Astrocyte of the hippocampus (primary cell): ENCODE results near the gene CCDC172.
A peak's percentile ranks its signal among the peaks of the same experiment; 100 is the strongest.
"Not testable (repeated sequence)": the region's sequence is repeated elsewhere in the genome, so short reads cannot be mapped to it uniquely, and the experiment has no call there.

Experiments
- DNase-seq: peaks from one replicate; pipeline ENCODE4 v3.0.0; 2011; ENCODE audit warnings: low read depth, low spot score

CCDC172 gene

GRCh38 chr10:116331815-116332214 lies 7.6 kb downstream of the CCDC172 start:
- DNase-seq: no peak

- no peak for DNase-seq
These were observed 12.6 kb downstream of the CCDC172 start for GRCh38 chr10:116336866-116337265.

DNA sequence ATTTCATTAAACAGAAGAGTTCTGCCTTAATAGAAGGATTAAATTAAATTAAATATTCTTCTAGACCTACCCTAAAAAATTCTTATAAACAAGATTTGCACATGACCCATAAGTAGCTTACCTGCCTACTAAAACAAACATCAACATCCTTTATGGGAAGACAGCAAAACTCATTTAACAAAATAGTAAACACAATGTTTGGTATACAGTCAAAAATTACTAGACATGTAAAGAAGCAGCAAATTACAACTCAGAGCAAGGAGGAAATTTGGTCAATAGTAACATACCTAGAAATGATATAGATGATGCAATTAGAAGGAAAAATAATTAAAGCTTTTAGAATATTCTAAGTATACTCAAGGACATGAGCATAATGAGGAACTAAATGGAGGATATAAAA lies 27.9 kb downstream of the CCDC172 start:
- DNase-seq: no peak

- DNase-seq: no peak
These were observed 29.6 kb downstream of the CCDC172 start for GRCh38 chr10:116353817-116354216.

- no peak for DNase-seq
These were observed 31.1 kb downstream of the CCDC172 start for GRCh38 chr10:116355341-116355740.

DNA sequence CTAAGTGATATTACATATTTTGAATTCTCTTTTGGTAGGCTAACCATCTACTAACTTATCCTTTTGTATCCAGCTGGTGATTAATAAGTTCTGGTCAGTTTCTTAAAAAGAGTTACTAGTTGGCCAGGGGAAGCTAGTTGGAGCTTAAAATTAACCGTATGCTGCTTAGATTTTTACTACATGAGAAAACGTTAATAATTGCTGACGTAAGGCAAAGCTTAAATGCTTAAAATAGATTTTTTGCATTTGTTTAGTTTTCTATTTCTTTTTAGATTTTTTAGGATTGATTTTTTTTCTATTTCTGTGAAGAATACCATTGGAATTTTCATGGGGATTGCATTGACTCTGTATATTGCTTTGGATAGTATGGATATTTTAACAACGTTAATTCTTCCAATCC lies 32.6 kb downstream of the CCDC172 start:
- no peak for DNase-seq

DNA sequence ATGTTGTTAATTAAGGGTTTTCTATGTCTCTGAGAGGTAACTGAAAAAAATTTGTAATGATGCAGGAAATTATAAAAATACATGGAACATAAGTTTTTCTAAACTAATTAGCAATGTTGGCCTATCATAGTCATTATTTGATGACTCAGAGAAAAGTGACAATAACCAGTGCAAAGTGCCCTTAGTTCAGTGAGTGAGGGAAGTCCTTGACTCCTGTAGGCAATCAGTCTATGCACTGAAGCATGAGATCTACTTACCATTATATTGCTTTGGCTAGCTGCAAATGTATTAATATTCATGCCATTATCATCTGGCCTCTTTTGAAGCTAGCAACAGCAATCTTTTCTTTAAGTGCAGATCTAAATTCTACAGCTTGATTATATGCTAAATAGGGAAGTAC lies 40.6 kb downstream of the CCDC172 start:
- no peak for DNase-seq

DNA sequence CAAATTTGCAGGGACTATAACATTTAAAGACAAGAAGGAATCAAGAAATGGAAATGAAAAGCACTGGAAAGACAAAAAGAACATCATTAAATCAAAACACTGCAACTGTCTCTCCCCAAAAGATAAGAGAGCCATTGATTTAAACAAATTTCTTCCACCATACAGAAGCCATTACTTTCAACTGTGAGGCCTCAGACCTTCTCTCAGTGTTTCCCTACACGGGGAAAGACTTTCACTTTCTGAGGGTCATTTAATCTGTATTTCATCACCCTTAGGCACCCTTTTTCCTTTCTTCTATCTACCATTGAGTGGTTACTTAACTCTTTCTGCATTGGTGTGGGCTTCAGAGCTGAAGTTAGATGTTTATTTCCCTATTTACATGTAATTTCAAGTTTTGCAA lies 47.5 kb downstream of the CCDC172 start:
- DNase-seq: no peak

DNA sequence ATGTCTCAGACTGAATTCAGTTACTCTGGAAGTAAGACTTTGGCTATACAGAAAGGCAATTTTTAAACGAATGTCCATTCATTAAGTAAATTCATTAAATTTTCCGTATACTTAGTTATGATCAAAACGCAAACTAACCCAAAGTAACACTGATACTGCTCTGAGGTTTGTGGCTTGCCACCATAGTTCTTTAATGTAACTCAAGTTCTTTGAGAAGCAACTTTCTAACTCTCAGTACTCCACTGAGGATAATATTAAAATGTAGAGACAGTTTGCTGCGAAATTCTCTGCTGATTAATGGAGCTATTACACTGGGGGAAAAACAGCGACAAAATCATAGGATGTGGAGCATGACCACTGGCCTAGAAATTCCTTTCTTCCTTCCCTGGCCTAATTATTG lies 58.0 kb downstream of the CCDC172 start:
- DNase-seq: no peak

- DNase-seq: no peak
These were observed 61.1 kb downstream of the CCDC172 start for GRCh38 chr10:116385311-116385710.

- peak; percentile 51 for DNase-seq
These were observed 62.0 kb downstream of the CCDC172 start for GRCh38 chr10:116385994-116386809.

DNA sequence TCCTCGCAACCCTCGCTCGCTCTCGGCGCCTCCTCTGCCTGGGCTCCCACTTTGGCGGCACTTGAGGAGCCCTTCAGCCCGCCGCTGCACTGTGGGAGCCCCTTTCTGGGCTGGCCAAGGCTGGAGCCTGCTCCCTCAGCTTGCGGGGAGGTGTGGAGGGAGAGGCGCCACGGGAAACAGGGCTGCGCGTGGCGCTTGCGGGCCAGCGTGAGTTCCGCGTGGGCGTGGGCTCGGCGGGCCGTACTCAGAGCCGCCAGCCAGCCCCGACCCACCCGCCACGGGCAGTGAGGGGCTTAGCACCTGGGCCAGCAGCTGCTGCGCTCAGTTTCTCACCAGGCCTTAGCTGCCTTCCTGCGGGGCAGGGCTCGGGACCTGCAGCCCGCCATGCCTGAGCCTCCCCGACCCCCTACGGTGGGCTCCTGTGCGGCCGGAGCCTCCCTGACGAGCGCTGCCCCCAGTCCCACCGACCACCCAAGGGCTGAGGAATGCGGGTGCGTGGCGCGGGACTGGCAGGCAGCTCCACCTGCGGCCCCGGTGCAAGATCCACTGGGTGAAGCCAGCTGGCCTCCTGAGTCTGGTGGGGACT lies 69.1 kb downstream of the CCDC172 start:
- DNase-seq: not testable (repeated sequence)

DNA sequence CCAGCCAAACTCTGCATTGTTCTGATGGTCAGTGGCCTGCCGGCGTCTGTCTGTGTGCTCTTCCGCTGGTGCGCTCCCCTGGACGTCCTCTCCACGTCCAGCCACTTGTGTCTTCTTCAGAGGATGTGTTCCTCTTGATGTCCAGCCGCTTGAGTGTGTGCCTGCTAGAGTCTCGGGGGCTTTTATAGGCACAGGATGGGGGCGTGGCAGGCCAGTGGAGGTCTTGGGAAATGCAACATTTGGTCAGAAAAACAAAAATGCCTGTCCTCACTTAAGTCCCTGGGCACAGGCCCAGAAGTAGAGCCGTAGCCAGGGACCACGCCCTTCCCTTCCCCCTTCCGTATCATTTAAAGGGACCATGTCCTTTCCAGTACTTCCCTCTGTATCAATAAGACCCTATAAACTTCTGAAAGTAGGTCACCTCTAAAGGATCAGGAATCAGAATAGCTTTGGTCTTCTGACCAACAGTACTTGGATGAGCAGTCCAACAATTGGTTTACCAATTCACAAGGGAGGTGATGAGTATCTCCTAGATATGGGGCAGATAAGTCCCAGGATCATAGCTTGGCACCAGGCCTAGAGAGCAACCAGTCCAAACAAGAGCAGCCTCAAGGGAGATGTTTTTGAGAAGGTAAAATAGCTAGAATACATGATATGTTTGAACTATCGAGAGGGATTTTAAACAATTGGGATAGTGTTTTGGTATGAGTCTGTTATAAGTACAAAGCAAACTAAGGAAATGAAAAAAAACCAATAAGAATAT lies 71.2 kb downstream of the CCDC172 start:
- no peak for DNase-seq

DNA sequence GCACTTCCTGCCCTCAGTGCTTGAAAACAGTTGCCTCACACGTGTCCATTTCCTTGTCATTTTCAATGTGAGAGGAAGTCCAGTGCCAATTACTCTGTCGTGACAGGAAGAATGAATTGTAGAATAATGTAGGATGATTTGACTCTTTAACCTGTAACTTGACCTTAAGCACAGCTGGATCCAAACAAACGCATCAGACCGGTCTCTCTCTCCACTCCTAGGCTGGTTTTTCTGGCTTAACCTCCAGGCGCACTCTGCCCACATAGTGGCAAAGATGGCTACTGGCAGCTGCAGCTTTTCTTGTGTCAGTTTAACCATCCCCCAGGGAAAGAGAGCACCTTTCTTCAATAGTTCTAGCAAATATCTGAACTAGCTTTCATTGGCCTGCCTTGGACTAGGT lies 74.0 kb downstream of the CCDC172 start:
- no peak for DNase-seq

- no peak for DNase-seq
These were observed 78.6 kb downstream of the CCDC172 start for GRCh38 chr10:116402858-116403257.

DNA sequence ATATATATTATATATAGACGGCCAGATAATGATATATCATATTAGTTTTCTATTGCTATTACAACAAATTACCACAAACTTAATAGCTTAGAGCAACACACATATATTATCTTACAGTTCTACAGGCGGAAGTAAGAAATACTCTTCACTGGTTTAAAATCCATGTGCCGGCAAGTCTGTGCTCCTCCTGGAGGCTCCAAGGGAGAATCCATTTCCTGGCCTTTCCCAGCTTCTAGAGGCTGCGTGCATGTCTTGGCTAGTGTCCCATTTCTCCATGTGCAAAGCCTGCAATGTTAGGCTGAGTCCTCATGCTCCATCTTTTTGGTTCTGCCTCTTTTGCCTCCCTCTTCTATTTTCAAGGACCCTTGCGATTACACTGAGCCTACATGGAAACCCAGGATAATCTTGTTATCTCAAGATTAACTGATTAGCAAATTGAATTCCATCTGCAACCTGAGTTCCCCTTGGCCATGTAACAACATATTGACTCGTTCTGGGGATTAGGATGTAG lies 79.5 kb downstream of the CCDC172 start:
- DNase-seq: no peak

DNA sequence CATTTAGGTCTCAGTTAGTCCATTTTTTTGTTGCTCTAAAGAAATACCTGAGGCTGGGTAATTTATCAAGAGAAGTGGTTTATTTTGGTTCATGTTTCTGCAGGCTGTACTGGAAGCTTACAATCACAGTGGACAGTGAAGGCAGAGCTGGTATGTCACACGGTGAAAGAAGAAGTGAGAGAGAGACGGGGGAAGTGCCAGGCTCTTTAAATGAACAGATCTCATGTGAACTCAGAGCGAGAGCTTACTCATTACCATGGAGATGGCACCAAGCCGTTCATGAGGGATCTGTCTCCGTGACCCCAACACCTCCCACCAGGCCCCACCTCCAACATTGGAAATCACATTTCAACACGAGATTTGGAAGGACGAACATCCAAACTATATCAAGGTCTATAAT lies 84.5 kb downstream of the CCDC172 start:
- no peak for DNase-seq

GRCh38 chr10:116410351-116410750 lies 86.1 kb downstream of the CCDC172 start:
- no peak for DNase-seq

DNA sequence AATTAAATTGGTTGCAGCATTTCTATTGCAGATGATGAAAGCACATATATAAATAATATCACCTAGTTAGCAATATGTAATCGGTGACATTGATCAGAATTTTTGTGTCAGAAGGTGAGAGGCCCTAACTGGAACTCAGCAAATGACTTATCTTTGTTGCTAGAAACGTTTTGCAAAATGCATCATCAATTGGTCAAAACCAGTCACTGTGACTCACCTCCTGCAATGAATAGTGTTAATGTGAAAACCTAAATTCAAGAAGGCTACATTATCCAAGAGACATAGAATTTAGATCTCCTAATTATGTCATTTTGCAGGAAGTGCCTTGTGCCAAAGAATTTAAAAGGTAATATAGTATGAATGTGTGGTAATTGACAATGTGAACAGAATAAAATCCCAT lies 93.6 kb downstream of the CCDC172 start:
- DNase-seq: peak; percentile 14

DNA sequence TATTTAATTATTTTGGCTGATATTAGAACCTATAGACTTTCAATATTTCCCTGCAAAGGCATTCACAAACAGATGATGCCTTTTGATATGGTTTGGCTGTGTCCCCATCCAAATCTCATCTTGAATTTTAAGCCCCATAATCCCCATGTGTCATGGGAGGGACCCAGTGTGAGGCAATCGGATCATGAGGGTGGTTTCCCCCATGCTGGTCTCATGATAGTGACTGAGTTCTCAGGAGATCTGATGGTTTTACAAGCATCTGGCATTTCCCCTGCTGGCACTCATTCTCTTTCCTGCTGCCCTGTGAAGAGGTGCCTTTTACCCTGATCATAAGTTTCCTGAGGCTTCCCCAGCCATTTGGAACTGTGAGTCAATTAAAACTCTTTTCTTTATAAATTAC lies 94.1 kb downstream of the CCDC172 start:
- no peak for DNase-seq

- no peak for DNase-seq
These were observed 97.6 kb downstream of the CCDC172 start for GRCh38 chr10:116421815-116422214.

- DNase-seq: no peak
These were observed 103.4 kb downstream of the CCDC172 start, which contains the start of gene PNLIPRP3 for GRCh38 chr10:116427671-116428070. Gene PNLIPRP3, plus strand, starts transcription at chr10:116427847. Its CDS starts 166 bp downstream, at chr10:116428013.
